A549 treated with Hydrocortisone at 1 μM for 4 hours (cell line): ENCODE results near the gene CPT1A. TPM values are rescaled to one million over a fixed set of nuclear protein-coding genes. Genes with fewer than 3 reads are reported as not detected.

Experiments
- total RNA-seq: library from RNA; stranded (reverse); fragments of 200-300 nt; extraction: Qiagen RNA extraction; gene quantifications from 5 replicates; pipeline ENCODE4 v1.2.3, GENCODE V29; 2022

The CPT1A gene
- total RNA-seq = 26.7 to 34.4 TPM (median 30.6 TPM) in 5 replicates

DNA sequence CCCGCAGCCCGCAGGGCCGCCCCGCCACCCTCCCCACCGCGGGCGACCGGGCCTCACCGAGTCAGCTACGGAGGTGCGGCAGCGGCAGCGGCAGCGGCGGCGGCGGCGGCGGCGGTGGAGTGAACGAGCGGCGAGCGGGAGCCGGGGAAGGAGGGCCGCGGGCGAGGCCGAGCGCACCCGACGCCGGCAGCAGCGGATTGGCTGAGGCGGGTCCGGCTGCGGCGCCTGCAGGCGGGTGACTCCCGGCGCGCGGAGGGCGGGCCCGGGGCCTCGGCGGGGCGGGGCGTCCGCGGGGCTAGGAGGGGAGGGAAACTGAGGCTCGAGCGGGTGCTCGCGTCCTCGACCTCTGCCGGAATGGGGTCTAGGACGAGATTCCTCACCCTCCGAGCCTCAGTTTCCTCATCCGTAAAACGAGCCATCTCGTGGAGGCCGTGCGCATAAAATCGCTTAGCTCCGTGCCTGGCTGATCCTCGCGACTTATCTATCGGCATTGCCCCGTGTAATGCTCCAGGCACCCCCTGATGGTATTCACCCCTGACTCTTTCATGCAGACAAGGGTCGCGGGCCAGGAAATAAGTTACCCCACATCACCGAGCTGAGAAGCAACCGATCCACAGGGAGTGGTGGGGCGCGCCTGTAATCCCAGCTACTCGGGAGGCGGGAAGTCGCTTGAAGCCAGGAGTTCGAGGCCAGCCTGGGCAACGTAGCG is at the start of gene CPT1A:
TSS of gene CPT1A (minus strand) at position 199 of the 709 bp plus-strand sequence. CDS start 26,442 bp downstream, outside the sequence.

DNA sequence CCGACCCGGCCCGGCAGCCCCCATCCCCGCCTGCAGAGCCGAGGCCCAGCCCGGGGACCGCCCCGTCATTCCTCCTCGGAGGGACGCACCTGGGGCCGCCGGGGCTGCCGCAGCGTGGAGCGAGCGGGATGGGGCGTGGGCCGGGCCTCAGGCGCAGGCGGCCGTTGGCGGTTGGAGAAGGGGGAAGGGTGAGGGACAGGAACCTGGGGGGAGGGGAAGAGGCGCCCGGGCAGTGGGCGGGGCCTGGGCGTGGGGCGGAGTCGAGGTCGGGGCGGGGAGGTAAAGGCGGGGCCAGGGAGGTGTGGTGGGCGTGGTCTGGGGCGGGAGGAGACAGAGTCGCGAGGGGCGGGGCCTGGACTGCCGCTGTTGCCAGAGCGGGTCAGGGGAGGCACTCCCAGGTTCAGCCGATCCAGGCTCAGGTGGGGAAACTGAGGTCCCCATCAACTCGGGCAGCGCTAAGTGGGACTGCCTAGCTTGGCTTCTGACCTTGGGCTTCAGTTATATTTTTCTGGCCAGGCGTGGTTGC is 90.3 kb downstream of the CPT1A start, which contains the start of gene TESMIN:
TSS of gene TESMIN (minus strand) at position 190 of the 526 bp plus-strand sequence. CDS start 860 bp downstream, outside the sequence.

Other genes with a start within 250 kb of the CPT1A start
- 8.8 to 25.2 TPM (median 19.3 TPM) in 5 replicates for gene GAL, start 157.4 kb downstream of the CPT1A start, total RNA-seq
- gene TESMIN, start 90.4 kb downstream of the CPT1A start, total RNA-seq = 4.6 to 7.3 TPM (median 6.3 TPM) in 5 replicates
- 108 to 141 TPM (median 134 TPM) in 5 replicates for gene MRPL21, start 61.9 kb upstream of the CPT1A start, total RNA-seq
- 13.2 to 16.2 TPM (median 13.8 TPM) in 5 replicates for gene IGHMBP2, start 62.0 kb upstream of the CPT1A start, total RNA-seq
- gene MRGPRD, start 139.1 kb upstream of the CPT1A start, total RNA-seq = not detected in 5 replicates
- 0.06 to 0.10 TPM in 2 of 5 replicates, not detected in the others for gene MRGPRF, start 171.3 kb upstream of the CPT1A start, total RNA-seq
- gene TPCN2, start 207.0 kb upstream of the CPT1A start, total RNA-seq = 11.3 to 14.1 TPM (median 12.6 TPM) in 5 replicates